Measurements from ENCODE around the gene BDNF. TPM values are rescaled to one million over a fixed set of nuclear protein-coding genes. Genes with fewer than 3 reads are reported as not detected.

Gene BDNF
- total and polyA plus RNA-seq, 2 experiments from 2014 or later = 5.1 to 5.2 TPM

DNA sequence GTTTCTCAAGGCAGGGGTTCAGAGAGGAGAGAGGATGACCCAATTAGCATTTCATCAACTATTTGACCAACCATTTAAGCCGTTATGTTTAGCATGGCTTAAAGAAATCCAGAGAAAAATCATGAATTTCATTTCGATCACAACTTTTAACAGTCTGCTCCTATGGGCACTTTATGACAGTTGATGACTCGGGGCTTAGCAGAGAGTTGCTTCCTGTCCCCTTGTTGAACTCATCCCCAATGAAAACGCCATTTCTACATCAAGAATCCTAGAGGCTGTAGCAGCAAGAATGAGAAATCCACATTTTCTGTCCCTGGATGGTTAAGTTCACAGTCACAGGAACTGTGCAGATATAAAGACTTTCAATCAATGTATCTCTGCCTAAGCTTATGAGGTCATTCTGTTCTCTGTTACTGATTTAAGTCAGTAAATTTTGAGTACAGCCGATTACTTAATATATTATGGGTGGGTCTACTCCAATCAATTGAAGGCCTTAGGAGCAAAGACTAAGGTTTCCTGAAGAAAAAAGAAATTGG is 81.1 kb downstream of the BDNF start:
- H3K27ac ChIP-seq (ENCODE audit: low read depth) = no peak overlapping the region
- H3K4me3 Mint-ChIP-seq = no peak overlapping the region
- H3K9me3 Mint-ChIP-seq = no peaks in the 10 kb centered on the region; the same call in 2 of the 3 replicates
- ATAC-seq (no peak), DNase-seq (ENCODE audit: low spot score) (no peak)
- H3K79me2 ChIP-seq (replicated peaks; ENCODE audit: insufficient read depth) = peaks cover 7% of the 10 kb centered on the region; the same call in 1 of the 2 replicates
- peaks cover 37% of the 10 kb centered on the region for H3F3A ChIP-seq (replicated peaks; ENCODE audit: low read depth)
- TF ChIP-seq, protein P1, sequence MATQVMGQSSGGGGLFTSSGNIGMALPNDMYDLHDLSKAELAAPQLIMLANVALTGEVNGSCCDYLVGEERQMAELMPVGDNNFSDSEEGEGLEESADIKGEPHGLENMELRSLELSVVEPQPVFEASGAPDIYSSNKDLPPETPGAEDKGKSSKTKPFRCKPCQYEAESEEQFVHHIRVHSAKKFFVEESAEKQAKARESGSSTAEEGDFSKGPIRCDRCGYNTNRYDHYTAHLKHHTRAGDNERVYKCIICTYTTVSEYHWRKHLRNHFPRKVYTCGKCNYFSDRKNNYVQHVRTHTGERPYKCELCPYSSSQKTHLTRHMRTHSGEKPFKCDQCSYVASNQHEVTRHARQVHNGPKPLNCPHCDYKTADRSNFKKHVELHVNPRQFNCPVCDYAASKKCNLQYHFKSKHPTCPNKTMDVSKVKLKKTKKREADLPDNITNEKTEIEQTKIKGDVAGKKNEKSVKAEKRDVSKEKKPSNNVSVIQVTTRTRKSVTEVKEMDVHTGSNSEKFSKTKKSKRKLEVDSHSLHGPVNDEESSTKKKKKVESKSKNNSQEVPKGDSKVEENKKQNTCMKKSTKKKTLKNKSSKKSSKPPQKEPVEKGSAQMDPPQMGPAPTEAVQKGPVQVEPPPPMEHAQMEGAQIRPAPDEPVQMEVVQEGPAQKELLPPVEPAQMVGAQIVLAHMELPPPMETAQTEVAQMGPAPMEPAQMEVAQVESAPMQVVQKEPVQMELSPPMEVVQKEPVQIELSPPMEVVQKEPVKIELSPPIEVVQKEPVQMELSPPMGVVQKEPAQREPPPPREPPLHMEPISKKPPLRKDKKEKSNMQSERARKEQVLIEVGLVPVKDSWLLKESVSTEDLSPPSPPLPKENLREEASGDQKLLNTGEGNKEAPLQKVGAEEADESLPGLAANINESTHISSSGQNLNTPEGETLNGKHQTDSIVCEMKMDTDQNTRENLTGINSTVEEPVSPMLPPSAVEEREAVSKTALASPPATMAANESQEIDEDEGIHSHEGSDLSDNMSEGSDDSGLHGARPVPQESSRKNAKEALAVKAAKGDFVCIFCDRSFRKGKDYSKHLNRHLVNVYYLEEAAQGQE (IDR thresholded peaks at IDR 0.05; ENCODE audit: unreplicated experiment) = no peak
- TF ChIP-seq EZH2 (IDR thresholded peaks at IDR 0.05; ENCODE audit: low read depth, unreplicated experiment) = no peak
- TF ChIP-seq CREB1 (CRISPR knock-in tag; IDR thresholded peaks at IDR 0.05; ENCODE audit: low read depth) = no peak
- TF ChIP-seq STAT1 (IDR thresholded peaks at IDR 0.05; ENCODE audit: unreplicated experiment) = no peak
- no peak; the same call in 1 of the 2 replicates for TF ChIP-seq POLR2AphosphoS5 (IDR thresholded peaks at IDR 0.05; ENCODE audit: low read depth)
- TF ChIP-seq, protein P2, sequence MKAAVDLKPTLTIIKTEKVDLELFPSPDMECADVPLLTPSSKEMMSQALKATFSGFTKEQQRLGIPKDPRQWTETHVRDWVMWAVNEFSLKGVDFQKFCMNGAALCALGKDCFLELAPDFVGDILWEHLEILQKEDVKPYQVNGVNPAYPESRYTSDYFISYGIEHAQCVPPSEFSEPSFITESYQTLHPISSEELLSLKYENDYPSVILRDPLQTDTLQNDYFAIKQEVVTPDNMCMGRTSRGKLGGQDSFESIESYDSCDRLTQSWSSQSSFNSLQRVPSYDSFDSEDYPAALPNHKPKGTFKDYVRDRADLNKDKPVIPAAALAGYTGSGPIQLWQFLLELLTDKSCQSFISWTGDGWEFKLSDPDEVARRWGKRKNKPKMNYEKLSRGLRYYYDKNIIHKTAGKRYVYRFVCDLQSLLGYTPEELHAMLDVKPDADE (IDR thresholded peaks at IDR 0.05) = no peak
- TF ChIP-seq JUNB (IDR thresholded peaks at IDR 0.05; ENCODE audit: unreplicated experiment) = no peak
- no peak for TF ChIP-seq ZNF331 (CRISPR knock-in tag; IDR thresholded peaks at IDR 0.05; ENCODE audit: low read depth)
- H4K20me1 ChIP-seq (replicated peaks; ENCODE audit: insufficient read depth) = peaks cover 52% of the 10 kb centered on the region
- peaks cover 50% of the 10 kb centered on the region for H3K4me1 Mint-ChIP-seq
- no peak overlapping the region; the same call in 1 of the 2 replicates for H3K27ac Mint-ChIP-seq
- no peak overlapping the region for H2AFZ ChIP-seq
- peaks cover 90% of the 10 kb centered on the region for H3K36me3 Mint-ChIP-seq (ENCODE audit: low read depth)
- no peak overlapping the region for H3K4me2 ChIP-seq
- peaks cover 13% of the 10 kb centered on the region for H3K27me3 Mint-ChIP-seq (ENCODE audit: insufficient read depth, low read depth, poor library complexity)
- peaks cover 82% of the 10 kb centered on the region for H3K36me3 ChIP-seq (ENCODE audit: insufficient read depth)
- no peaks in the 10 kb centered on the region for H3K27me3 ChIP-seq (ENCODE audit: insufficient read depth)
- H3K9me2 ChIP-seq (ENCODE audit: insufficient read depth) = no peaks in the 10 kb centered on the region
- H3K4me1 ChIP-seq (ENCODE audit: insufficient read depth) = peaks cover 15% of the 10 kb centered on the region
- H3K4me3 ChIP-seq = no peak overlapping the region

DNA sequence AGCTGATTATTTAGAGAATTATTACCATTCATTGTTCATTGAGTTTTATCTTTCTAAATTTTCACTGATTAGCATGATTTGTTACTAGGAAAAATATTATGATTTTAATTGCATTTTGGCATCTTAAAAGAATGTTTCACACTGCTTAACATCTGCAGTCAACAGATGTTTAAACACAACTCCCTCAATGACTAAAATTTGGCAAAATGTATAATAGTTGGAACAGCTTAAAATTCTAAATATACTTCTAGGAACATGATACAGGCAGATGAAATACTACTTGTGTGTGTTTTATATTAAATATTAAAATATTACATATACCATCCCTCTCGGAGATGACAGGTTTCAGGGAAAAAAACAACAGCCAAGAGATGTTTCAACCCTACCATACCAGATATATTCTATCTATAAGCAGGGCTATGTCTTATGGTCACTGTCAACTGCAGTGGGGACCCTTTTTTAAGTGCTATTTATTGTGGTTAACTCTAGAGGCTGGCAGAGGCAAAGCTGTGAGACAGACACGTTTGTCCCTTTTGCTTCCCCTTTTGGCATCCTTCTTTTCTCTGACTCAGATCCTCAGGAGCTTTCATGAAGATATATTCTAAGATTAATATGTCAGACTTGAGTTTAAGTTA is 81.9 kb downstream of the BDNF start:
- ATAC-seq = no peak
- no peak overlapping the region for H3K4me2 ChIP-seq
- no peak overlapping the region for H2AFZ ChIP-seq
- Mint-ChIP-seq H3K4me1 (peaks cover 43% of the 10 kb centered on the region; the same call in 2 of the 3 replicates), H3K27ac (no peak overlapping the region; the same call in 1 of the 2 replicates), H3K4me3 (no peak overlapping the region), H3K27me3 (ENCODE audit: insufficient read depth, low read depth, poor library complexity) (peaks cover 7% of the 10 kb centered on the region), H3K9me3 (no peaks in the 10 kb centered on the region; the same call in 2 of the 3 replicates), H3K36me3 (ENCODE audit: low read depth) (peaks cover 83% of the 10 kb centered on the region)
- H3F3A ChIP-seq (replicated peaks; ENCODE audit: low read depth) = peaks cover 38% of the 10 kb centered on the region
- H3K27me3 ChIP-seq (ENCODE audit: insufficient read depth) = no peaks in the 10 kb centered on the region
- peaks cover 78% of the 10 kb centered on the region for H3K36me3 ChIP-seq (ENCODE audit: insufficient read depth)
- DNase-seq (ENCODE audit: low spot score) = no peak
- H3K27ac ChIP-seq (ENCODE audit: low read depth) = no peak overlapping the region
- H4K20me1 ChIP-seq (replicated peaks; ENCODE audit: insufficient read depth) = peaks cover 47% of the 10 kb centered on the region
- H3K79me2 ChIP-seq (replicated peaks; ENCODE audit: insufficient read depth) = peaks cover 7% of the 10 kb centered on the region; the same call in 1 of the 2 replicates
- H3K4me1 ChIP-seq (ENCODE audit: insufficient read depth) = peaks cover 15% of the 10 kb centered on the region
- no peak overlapping the region for H3K4me3 ChIP-seq
- H3K9me2 ChIP-seq (ENCODE audit: insufficient read depth) = no peaks in the 10 kb centered on the region
- TF ChIP-seq ZNF114 (CRISPR knock-in tag; IDR thresholded peaks at IDR 0.05) (no peak), CREB1 (CRISPR knock-in tag; IDR thresholded peaks at IDR 0.05; ENCODE audit: low read depth) (no peak), NANOG (IDR thresholded peaks at IDR 0.05; ENCODE audit: borderline replicate concordance) (no peak), EZH2 (IDR thresholded peaks at IDR 0.05; ENCODE audit: low read depth, unreplicated experiment) (no peak), STAT1 (IDR thresholded peaks at IDR 0.05; ENCODE audit: unreplicated experiment) (no peak), POLR2AphosphoS5 (IDR thresholded peaks at IDR 0.05; ENCODE audit: low read depth) (no peak), JUNB (IDR thresholded peaks at IDR 0.05; ENCODE audit: unreplicated experiment) (no peak), EZH2phosphoT487 (IDR thresholded peaks at IDR 0.05; ENCODE audit: unreplicated experiment) (no peak), ZNF331 (CRISPR knock-in tag; IDR thresholded peaks at IDR 0.05; ENCODE audit: low read depth) (no peak)
- TF ChIP-seq, protein P2 (IDR thresholded peaks at IDR 0.05) = no peak
- TF ChIP-seq, protein P1 (IDR thresholded peaks at IDR 0.05; ENCODE audit: unreplicated experiment) = no peak

Data from GM23338 (cell line).